Right ventricle myocardium superior (tissue), 1 donor: ENCODE data around the gene NFE2L2. TPM values are rescaled to one million over a fixed set of nuclear protein-coding genes. Genes with fewer than 3 reads are reported as not detected.
"Not testable (repeated sequence)": the region's sequence is repeated elsewhere in the genome, so short reads cannot be mapped to it uniquely, and the experiment has no call there.

ENCODE experiments used
- ATAC-seq: fragments of 200-7000 bp; cut with Tn5 transposase; one replicate; pipeline ENCODE4 v1.9.1; 2020; ENCODE audit warnings: mild to moderate bottlenecking; ENCODE audit not compliant: poor library complexity
- DNase-seq: peaks from one replicate; pipeline ENCODE4 v3.0.0-alpha.2; 2020
- intact Hi-C: fragments of 100-400 bp; cut with DNase I; formaldehyde crosslinking; loops from one replicate; pipeline ENCODE4 v1.11.2; 2022
- total RNA-seq: library from RNA; stranded (reverse); fragmentation: NEBNext Ultra II Directional; extraction: Animal tissue kit (Norgen Biotek cat#: 25700); gene quantifications from one replicate; pipeline ENCODE4 v1.2.1, GENCODE V29; 2021
- donor health status: DM: no; HTN: yes; CAD: no; lungs with severe emphysema.

The NFE2L2 gene
- total RNA-seq, 1 donor from 2014 or later: 45.8 TPM

DNA sequence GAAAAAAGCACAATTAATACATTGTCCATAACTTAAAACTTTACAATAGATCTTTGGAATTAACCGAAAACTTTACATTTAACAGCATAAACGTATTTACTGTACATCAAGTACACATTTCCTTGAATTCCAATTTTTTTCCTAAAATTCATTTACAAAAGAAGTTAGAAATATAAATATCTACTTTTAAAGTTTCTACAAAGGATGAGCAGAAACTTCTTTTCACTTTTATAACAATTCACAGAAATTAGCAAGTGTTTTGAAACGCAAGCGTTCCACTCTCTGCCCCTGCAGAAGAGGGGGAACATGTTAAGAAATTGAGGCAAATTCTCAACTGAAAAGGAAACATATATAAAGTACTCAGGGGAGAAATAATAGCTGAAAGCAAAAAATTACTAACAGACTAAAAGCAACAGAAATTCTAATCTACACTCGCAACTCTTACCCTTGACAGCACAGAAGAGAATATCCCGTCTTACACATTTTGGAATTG is 1.5 kb downstream of the NFE2L2 start:
- no peak for DNase-seq
- intact Hi-C loops: loop anchor here (1.0 to 5.0 kb wide), 3 partner anchors 51 to 98 kb away; partner anchors contain the start of gene HNRNPA3

DNA sequence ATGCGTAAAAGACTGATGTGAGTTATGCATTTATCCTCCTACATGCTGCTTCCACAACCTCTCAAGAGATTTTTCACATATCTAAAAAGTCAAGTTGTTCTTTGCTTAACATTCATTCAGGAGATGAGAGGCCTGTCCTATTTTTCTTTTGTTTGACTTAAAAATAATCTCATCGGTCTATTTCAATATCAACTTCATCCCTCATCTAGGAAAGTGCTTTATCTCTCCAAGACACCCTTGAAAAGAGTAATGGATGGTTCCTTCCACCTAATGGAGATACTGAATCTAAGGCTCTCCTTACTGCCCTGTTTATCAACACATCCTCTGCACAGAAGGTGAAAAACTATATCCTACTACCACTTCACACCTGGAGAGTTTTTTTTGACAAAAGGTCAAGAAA is 2.4 kb downstream of the NFE2L2 start:
- DNase-seq: no peak
- intact Hi-C loops: loop anchor here (2.0 to 5.0 kb wide), 2 partner anchors 70 to 97 kb away; no protein-coding TSS in a partner anchor

More for the DNA sequence above, 1.5 kb downstream of the NFE2L2 start:
- ATAC-seq: no peak

DNA sequence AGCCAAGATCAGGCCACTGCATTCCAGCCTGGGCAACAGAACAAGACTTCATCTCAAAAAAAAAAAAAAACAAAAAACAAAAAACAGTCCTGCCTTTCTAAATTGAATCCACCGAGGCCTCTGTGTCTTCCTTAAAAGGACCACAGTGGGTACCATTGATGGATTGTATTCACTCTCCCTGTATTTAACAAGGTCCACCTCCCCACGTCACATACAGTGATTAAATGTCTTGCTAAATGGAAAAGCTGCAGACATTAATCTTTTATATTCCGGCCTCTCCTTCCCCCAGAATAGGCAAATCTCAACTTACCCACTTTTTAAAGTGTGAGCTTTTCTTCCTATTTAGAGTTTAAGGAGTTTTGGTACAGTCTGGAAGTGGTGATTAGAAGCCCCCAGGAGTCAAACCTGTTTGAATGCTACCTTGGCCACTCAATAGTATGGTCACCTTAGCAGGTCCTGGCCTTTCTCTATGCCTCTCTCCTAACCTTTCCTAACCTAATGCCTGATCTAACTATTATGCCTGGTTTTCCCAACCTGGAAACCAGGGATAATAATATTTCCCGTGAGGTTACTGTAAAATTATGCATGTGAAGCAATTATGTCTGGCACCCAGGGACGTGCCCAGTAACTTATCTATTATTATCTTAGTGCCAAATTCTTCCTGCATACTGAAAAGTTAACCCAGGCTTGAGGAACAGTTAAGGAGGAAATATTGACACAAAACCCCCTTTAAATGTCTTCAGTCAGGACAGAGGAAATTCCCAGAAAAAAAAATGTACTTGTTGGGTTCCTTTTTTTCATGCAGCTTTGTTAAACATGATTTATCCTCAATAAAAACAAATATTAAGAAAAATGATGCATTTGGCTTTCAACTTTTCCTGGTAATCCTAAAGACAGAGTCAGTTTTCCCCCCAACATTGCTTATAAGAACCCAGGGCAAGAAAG is 3.1 kb downstream of the NFE2L2 start:
- DNase-seq: no peak
- intact Hi-C loops: loop anchor here (2.0 to 5.0 kb wide), 2 partner anchors 71 to 97 kb away; no protein-coding TSS in a partner anchor
- ATAC-seq: no peak

More for the DNA sequence above, 2.4 kb downstream of the NFE2L2 start:
- ATAC-seq: no peak

DNA sequence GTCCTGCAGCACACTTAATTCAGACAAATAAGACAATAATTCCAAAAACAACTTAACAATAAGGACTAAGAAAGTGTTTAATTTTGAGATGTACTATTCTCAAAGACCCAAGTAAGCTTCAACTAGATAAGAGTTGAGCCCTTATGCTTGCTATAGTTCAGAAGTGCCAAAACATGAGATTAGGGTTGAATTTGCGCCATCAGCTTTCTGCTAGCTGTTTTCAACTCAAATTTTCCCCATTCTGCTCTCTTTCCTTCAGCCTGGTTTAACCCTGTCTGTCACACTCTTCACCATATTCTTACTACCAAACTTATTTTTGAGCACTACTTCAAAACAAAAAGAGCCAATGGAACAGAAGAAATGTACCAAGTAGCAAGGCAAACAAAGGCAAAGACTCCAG is 4.1 kb downstream of the NFE2L2 start:
- no peak for ATAC-seq
- intact Hi-C loops: loop anchor here (5.0 kb wide), 1 partner anchor 72 kb away; no protein-coding TSS in a partner anchor
- DNase-seq: no peak

DNA sequence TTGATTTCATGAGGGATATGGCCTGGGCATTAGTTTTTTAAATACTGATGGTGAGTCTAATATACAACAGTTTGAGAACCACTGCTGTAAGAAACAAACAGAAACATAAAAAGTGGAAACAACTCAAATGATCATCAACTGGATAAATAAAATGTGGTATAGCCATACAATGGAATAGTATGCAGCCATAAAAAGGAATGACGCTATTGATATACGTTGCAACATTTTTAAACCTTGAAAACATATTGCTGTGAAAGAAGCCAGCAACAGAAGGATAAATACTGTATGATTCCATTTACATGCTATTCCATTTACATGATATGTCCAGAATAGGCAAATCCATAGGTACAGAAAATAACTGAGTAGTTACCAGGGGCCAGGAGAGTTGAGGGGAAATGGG is 6.5 kb downstream of the NFE2L2 start:
- DNase-seq (no peak), ATAC-seq (no peak)
- intact Hi-C loops: no loop called here

DNA sequence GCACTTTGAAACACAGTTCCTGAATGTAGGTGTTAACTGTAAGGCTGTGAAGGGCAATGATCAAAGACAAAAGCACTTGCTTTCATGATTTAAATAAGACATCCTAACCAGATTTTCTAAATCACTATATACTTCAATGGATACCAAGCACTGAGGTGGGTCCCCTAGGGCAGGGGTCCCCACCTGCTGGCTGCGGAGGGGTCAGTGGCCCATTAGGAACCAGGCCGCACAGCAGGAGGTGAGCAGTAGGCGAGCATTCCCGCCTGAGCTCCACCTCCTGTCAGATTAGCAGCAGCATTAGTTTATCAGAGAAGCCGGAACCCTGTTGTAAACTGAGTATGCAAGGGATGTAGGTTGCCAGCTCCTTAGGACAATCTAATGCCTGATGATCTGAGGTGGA is 7.1 kb downstream of the NFE2L2 start:
- intact Hi-C loops: no loop called here
- no peak for DNase-seq
- ATAC-seq: no peak

DNA sequence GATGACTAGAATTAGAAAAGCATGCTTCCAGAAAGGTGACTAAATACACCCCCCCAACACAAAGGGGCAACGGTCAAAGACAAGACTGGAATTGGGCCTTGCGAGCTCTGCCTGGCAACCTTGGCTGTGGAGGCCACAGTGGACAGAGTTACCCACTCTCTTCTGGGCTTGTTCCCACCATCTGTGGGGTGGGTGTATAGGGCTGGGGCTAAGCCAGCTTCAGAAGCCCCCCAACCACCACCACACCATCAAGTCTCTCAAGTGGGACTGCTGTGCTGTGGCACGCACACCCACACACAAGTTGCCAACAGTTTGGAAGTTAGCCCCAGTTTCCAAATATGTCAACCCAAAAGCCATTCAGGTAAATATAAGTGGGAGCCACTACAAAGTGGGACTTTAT is 7.8 kb downstream of the NFE2L2 start:
- ATAC-seq (no peak), DNase-seq (no peak)
- intact Hi-C loops: no loop called here

DNA sequence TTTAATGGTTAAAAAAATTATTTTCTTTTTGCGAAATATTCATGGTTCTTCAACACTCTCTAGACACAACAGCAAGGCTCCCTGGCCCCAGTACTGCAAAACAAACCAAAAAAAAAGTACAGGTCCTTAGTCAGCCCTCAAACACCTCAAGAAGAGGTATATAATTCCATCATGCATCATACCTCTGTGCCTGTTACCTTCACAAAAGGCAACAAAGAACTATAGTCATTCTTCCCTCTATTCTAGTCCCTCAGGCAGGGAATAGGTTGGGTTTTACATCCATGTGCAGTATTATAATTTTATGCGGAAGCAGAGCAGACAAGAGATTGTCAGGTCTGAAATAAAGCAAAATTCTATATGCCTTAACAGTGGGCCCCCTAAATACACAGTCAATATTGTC is 8.5 kb downstream of the NFE2L2 start:
- DNase-seq (no peak), ATAC-seq (no peak)
- intact Hi-C loops: no loop called here

DNA sequence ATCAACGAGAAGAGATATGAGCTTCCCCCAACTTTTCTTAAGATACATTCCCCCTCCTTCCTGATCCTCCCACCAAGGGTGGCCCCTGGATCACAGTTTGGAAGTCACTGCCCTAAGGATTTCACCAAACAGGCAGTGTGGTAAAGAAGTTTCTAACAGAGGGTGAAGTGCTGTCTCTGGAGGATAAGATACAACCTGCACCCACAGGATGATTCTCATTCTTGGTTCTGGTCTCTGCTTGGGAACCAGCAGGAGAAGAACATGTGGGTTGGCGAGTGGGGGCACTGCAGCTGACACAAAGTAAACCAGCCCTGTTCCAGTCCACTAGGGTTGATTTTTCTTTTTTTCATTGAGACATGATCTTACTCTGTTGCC is 9.3 kb downstream of the NFE2L2 start:
- ATAC-seq: no peak
- no peak for DNase-seq
- intact Hi-C loops: no loop called here

DNA sequence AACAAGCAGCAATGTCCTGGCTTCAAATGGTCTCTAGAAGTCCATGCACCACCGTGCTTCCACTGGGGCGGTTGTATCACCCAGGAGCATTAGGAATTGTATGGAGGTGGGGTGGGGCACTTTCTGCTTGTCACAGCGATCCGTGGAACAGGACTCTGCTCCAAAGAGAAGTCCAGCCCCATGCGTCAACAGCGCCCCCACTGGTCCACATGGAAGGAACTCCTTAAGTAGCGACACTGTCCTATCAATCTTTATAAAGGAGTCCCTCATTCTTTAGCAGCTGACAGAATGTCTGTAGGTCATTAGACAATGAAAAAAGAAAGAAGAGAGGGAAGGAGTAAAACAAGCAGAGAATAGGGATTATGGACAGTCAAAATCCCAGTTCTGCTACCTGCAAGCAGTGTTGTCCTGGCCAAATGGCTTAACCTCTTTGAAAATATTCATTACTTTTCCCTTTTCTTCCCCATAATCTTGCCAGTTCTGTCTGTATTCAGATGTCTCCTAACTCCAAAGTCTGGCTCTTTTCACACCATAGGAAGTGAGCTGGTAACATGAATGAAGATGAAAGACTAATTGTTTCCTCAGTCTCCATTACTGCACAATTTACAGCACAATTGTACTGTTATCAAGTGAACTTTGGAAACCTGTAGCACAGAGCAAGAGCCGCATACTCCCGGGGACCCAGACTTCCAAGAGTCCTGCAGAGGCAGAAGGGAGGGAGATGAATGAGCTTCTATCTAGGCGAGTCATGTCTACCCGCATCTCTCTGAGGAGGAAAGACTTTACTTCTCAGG is 9.9 kb downstream of the NFE2L2 start:
- no peak for ATAC-seq

DNA sequence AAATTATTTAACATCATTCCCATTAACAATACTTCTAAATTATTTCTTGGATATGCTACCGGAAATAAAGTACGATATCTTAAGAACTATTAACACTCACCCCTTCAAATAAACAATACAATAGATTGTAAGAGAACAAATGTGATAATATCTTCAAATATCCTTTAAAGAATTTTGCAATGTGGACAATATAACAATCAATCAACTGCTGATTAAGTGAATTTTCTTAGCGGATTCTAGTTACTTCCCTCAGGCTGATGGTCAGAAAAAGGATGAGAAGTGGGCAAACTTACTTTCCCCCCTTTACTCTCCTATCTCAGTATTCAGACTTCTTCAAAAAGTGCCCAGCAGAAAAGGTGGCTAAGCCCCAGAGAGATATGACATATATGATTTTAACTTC is 10.8 kb downstream of the NFE2L2 start:
- no peak for ATAC-seq
- no peak for DNase-seq
- intact Hi-C loops: no loop called here

More for the DNA sequence above, 9.9 kb downstream of the NFE2L2 start:
- peak; percentile 62 for DNase-seq
- intact Hi-C loops: no loop called here

DNA sequence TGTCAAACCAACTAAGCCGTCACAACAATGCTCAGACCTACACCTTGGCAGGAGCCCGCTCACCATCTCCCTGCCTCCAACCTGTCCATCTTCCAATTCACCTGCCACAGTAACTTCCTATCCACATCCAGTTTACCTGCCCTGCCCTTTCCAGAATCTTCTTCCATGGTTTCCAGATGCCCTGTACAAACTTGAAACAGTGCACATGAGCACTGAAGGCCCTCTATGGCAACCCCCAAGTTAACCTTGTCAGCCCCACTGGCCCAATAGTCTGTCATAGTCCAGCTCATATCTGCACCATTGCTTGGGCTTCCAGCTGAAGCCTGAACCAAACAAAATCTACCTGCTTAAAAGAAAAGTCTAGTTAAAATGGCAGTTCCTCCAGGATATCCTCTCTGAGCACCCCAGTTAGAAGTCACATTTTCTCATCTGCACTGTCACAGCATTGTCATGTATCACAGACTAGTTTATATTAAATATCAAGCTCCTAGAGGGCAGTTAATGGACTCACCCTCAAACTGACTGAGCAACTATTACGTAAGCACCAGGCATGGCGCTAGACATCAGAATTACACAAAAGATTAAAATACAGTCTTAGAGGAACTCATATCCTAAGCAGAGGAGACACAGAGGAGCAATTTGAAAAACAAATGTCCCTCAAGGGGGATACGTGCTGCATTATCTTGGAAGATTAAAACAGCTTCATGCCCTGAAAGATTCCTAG is 11.6 kb downstream of the NFE2L2 start:
- intact Hi-C loops: no loop called here
- DNase-seq (no peak), ATAC-seq (no peak)

DNA sequence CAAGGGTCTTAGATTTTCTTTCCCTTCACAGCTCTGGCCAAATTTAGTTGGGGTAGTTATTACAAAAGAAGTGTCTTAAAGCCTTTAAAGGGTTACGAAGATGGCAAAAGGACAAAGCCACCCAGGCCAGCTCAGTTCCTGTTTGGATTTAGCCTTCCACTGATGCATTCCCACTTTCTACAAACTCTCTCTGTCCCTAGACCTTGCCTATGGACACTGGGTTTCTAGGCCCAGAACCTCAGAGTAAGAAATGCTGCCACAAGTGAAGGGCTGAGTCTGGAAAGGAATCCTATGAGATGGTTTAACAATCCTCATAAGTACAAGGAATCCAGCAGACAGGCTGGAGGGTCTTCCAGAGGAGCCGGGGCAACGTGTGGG is 13.4 kb downstream of the NFE2L2 start:
- ATAC-seq (no peak), DNase-seq (no peak)
- intact Hi-C loops: no loop called here

DNA sequence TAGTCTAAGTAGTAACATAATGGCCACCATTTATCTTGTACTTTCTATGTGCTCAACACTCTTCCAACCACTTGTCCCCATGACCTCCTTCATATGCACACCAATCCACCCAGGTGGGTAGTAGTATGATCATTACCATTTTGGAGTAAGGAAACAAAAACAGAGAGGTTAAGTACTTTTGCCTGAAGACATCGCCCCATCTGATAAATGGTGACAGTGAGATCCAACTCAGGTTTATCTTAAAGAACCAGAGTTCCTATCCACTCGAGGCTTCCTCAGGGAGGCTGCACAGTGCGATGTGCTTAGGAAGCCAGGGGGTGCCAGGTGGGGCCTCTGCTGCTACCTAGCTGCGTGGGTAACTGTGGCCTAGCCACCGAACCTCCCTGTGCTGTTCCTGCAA is 14.1 kb downstream of the NFE2L2 start:
- intact Hi-C loops: no loop called here
- DNase-seq (no peak), ATAC-seq (no peak)

DNA sequence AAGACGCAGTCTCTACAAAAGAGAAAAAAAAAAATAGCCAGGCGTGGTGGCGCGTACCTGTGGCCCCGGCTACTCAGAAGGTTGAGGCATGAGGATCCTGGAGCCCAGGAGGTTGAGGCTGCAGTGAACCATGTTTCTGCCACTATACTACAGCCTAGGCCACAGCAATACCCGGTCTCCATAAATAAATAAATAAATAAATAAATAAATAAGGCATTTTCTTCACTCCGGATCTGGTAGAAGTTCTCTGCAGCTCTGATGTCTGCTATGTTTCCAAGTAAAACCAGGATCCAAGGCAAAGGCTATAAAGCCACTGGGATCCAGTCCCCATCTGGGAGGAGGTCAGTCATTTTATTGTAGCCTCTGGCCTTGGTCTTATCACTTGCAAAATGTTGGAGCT is 15.5 kb downstream of the NFE2L2 start:
- ATAC-seq (no peak), DNase-seq (no peak)
- intact Hi-C loops: no loop called here

DNA sequence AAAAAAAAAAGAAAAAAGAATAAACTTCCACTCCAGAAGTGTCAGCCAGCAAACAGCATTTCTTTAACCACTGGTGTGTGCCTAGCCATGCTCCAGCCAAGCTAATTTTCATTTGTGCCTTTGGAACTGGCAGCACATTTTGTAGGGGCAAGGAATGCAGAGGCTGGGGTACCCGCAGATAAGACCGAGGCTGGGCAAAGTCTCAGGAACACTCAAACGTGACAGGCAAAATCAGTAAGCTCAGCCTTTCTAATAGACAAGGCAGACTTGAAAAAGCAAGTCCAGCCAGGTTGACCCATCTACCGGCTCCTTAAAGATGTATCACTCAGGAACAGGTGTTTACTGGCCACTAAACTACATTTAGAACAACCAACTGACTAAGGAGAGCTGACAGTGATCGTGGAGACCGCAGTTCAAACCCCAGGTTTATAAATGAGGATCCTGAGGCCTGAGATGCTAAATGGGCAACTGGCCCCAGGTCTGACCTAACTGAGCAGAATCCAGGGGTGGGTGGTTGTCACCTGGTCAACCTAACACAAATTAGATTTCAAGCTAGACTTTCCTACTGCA is 16.7 kb downstream of the NFE2L2 start:
- no peak for ATAC-seq
- no peak for DNase-seq
- intact Hi-C loops: no loop called here

DNA sequence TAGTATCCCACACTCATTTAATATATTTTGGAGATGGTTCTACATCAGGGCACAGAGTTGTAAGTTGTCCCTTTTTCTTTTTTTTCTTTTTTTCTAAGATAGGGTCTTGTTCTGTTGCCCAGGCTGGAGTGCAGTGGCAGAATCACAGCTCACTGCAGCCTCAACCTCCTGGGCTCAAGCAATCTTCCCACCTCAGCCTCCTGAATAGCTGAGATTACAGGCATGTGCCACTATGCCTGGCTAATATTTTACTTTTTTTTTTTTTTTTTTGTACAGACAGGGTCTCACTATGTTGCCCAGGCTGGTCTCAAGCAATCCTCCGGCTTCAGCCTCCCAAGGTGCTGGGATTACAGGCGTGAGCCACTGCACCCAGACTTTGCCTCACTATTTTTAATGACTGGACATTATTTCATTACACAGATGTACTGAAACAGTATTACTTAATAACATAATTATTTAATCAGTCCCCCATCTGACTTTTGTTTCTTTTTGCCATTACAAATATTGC is 17.9 kb downstream of the NFE2L2 start:
- DNase-seq, intact Hi-C loops, ATAC-seq: not testable (repeated sequence)

DNA sequence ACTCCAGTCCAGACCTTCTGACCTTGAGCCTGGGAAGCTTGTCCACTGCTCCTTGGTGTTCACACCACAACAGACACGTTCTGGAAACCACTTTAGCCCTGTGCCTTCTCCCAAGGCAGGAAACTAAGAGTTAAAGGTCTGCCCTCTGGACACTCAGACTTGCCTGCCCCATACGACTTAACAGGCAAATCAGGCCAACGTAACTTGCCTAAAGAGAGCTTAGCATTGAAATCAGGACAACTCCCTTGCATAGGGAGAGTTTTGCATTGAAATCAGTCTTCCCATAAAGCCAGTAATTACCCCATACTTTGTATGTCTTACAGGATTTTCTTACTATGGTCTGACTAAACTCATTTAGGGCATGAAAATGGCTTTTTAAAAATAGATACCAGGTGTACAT is 18.5 kb downstream of the NFE2L2 start:
- ATAC-seq: no peak
- intact Hi-C loops: no loop called here
- no peak for DNase-seq
